ENCODE results near the gene RSF1.

- TF ChIP-seq POLR2A (IDR thresholded peaks at IDR 0.05; ENCODE audit: low read depth, low read length) (no peak), POLR2AphosphoS5 (IDR thresholded peaks at IDR 0.05; ENCODE audit: low read depth, low read length) (no peak), TAF1 (IDR thresholded peaks at IDR 0.05; ENCODE audit: low read depth, low read length) (no peak), SPI1 (IDR thresholded peaks at IDR 0.05; ENCODE audit: low read depth, low read length) (no peak)
These were observed 122.7 kb downstream of the RSF1 start for GRCh38 chr11:77697865-77698264.

Measured in GM12891 (cell line).